IMR-90 (cell line): Measurements from ENCODE around the gene ERLIN1.

Experiments used
- CEBPB ChIP-seq: IDR thresholded peaks from 2 replicates; pipeline ENCODE4 v1.6.1; 2012; ENCODE audit warnings: low read depth, low read length, improper control_type of control experiment
- CTCF ChIP-seq: conservative IDR thresholded peaks from 2 replicates; pipeline ENCODE4 v1.5.1; 2012; ENCODE audit warnings: mild to moderate bottlenecking, low read depth, low read length, improper control_type of control experiment
- MAFK ChIP-seq: IDR thresholded peaks from 2 replicates; pipeline ENCODE4 v1.6.1; 2012; ENCODE audit warnings: low read depth, low read length, improper control_type of control experiment
- POLR2A ChIP-seq: IDR thresholded peaks from 2 replicates; pipeline ENCODE4 v1.6.1; 2012; ENCODE audit warnings: mild to moderate bottlenecking, low read depth, low read length
- RAD21 ChIP-seq: IDR thresholded peaks from 2 replicates; pipeline ENCODE4 v1.6.1; 2012; ENCODE audit warnings: low read length, improper control_type of control experiment

GRCh38 chr10:100163704-100164621, 21.9 kb downstream of the ERLIN1 start:
- TF ChIP-seq POLR2A, result no peak
- TF ChIP-seq CTCF, result no peak
- TF ChIP-seq MAFK, result no peak
- peak; percentile 89 for TF ChIP-seq CEBPB
- TF ChIP-seq RAD21, result no peak
